ENCODE measurements around the gene CACNA1D.

DNA sequence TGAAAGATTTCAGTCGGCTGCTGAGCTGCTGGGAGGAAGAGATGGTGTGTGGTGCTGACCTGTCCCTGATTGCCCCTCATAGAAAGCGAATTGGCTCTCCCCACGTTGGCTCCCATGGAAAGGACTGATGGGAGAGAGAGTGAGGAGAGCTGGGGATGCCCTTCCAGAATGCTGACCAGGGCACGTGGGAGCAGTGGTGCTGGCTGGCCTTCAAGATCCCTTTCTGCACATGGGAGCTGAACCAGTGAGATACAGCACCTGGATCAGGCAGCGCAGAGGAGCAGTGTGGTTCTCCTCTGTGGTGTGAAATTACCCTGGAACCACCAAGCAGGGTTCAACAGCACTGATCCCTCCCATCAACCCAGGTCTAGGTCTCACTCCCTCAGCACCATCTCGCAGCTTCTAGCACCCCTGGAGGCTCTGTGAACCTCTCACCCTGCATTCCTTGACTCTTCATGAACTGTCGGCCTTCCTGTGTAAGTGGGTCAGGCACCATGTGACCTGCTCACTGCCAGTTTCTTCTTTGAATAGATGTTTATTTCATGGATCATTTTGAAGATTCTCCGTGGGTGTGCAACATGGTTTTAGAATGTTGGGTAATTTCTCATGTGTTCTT is 55.7 kb downstream of the CACNA1D start:
- TF ChIP-seq, protein P1, sequence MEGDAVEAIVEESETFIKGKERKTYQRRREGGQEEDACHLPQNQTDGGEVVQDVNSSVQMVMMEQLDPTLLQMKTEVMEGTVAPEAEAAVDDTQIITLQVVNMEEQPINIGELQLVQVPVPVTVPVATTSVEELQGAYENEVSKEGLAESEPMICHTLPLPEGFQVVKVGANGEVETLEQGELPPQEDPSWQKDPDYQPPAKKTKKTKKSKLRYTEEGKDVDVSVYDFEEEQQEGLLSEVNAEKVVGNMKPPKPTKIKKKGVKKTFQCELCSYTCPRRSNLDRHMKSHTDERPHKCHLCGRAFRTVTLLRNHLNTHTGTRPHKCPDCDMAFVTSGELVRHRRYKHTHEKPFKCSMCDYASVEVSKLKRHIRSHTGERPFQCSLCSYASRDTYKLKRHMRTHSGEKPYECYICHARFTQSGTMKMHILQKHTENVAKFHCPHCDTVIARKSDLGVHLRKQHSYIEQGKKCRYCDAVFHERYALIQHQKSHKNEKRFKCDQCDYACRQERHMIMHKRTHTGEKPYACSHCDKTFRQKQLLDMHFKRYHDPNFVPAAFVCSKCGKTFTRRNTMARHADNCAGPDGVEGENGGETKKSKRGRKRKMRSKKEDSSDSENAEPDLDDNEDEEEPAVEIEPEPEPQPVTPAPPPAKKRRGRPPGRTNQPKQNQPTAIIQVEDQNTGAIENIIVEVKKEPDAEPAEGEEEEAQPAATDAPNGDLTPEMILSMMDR (IDR thresholded peaks at IDR 0.05; ENCODE audit: extremely low read depth in 1 of 2, insufficient read depth in 1 of 2, low read depth in 1 of 2, low read length in 2 of 2), result no peak
- TF ChIP-seq POLR2A (IDR thresholded peaks at IDR 0.05; ENCODE audit: low read depth, low read length), result no peak
- TF ChIP-seq POLR2AphosphoS5 (IDR thresholded peaks at IDR 0.05; ENCODE audit: insufficient read depth, low read depth, low read length), result no peak
- no peak for TF ChIP-seq MYC (IDR thresholded peaks at IDR 0.05; ENCODE audit: low read depth, low read length)
- TF ChIP-seq, protein P2, sequence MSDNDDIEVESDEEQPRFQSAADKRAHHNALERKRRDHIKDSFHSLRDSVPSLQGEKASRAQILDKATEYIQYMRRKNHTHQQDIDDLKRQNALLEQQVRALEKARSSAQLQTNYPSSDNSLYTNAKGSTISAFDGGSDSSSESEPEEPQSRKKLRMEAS (IDR thresholded peaks at IDR 0.05; ENCODE audit: insufficient read depth, insufficient read length), result no peak
- TF ChIP-seq GATA2 (IDR thresholded peaks at IDR 0.05; ENCODE audit: insufficient read depth, insufficient read length, low read depth, low read length), result no peak
- no peak for TF ChIP-seq JUN (IDR thresholded peaks at IDR 0.05; ENCODE audit: borderline replicate concordance, insufficient read depth, insufficient read length, low read depth)
- TF ChIP-seq EZH2 (IDR thresholded peaks at IDR 0.05; ENCODE audit: borderline replicate concordance, low read depth, low read length, severe bottlenecking), result no peak
- no peak for TF ChIP-seq FOS (IDR thresholded peaks at IDR 0.05; ENCODE audit: borderline replicate concordance, insufficient read depth, low read length)
